COR-L47 (cell line): ENCODE results near the gene CST8.

Experiments used
- DNase-seq: peaks from one replicate; lab custom pipeline; 2025; lab: John Stamatoyannopoulos, UW

Gene CST8

GRCh38 chr20:23476015-23476754 lies 14.7 kb upstream of the CST8 start:
- no peak for DNase-seq

- no peak for DNase-seq
Observed at GRCh38 chr20:23477223-23477622, 13.7 kb upstream of the CST8 start.

GRCh38 chr20:23479043-23479442 lies 11.9 kb upstream of the CST8 start:
- DNase-seq: no peak

GRCh38 chr20:23482138-23482537 lies 8.8 kb upstream of the CST8 start:
- DNase-seq: no peak

GRCh38 chr20:23484081-23484480 lies 6.8 kb upstream of the CST8 start:
- no peak for DNase-seq

GRCh38 chr20:23488470-23488869 lies 2.4 kb upstream of the CST8 start:
- no peak for DNase-seq

GRCh38 chr20:23488996-23489395 lies 1.9 kb upstream of the CST8 start:
- no peak for DNase-seq

GRCh38 chr20:23492292-23492691 lies 1.4 kb downstream of the CST8 start:
- no peak for DNase-seq

- DNase-seq: no peak
Observed at GRCh38 chr20:23493172-23493772, 2.4 kb downstream of the CST8 start.

GRCh38 chr20:23497536-23497935 lies 6.6 kb downstream of the CST8 start:
- no peak for DNase-seq

GRCh38 chr20:23501926-23502325 lies 11.0 kb downstream of the CST8 start:
- no peak for DNase-seq

GRCh38 chr20:23503649-23504048 lies 12.7 kb downstream of the CST8 start:
- DNase-seq: no peak

GRCh38 chr20:23507346-23507745 lies 16.4 kb downstream of the CST8 start:
- DNase-seq: no peak

GRCh38 chr20:23508449-23509229 lies 17.7 kb downstream of the CST8 start:
- no peak for DNase-seq

GRCh38 chr20:23509247-23509913 lies 18.5 kb downstream of the CST8 start:
- DNase-seq: no peak

- no peak for DNase-seq
Observed at GRCh38 chr20:23510000-23510590, 19.2 kb downstream of the CST8 start.

- no peak for DNase-seq
Observed at GRCh38 chr20:23513164-23513563, 22.2 kb downstream of the CST8 start.

- DNase-seq: no peak
Observed at GRCh38 chr20:23514848-23515247, 23.9 kb downstream of the CST8 start.

- DNase-seq: no peak
Observed at GRCh38 chr20:23515250-23515939, 24.5 kb downstream of the CST8 start.

GRCh38 chr20:23517719-23518118 lies 26.8 kb downstream of the CST8 start:
- DNase-seq: no peak

- no peak for DNase-seq
Observed at GRCh38 chr20:23519556-23519955, 28.6 kb downstream of the CST8 start.

GRCh38 chr20:23520185-23520584 lies 29.3 kb downstream of the CST8 start:
- DNase-seq: no peak
